ENCODE results near the gene MRTO4. TPM values are rescaled to one million over a fixed set of nuclear protein-coding genes. Genes with fewer than 3 reads are reported as not detected.

Gene MRTO4
- total RNA-seq, 3 donors from 2014 or later (not counting 1 experiment from before 2014, with no cell fraction given): 9.7 to 15.8 (median 13.5) TPM

- no peaks in the 10 kb centered on the region for H3K36me3 Mint-ChIP-seq
- peaks cover 39% of the 10 kb centered on the region for H3K36me3 ChIP-seq (ENCODE audit: control insufficient read depth, insufficient read depth, low read length)
- no peak overlapping the region for H3K27ac ChIP-seq (ENCODE audit: low read length)
- H3K9me3 Mint-ChIP-seq: no peaks in the 10 kb centered on the region
- intact Hi-C loops (cut with micrococcal nuclease): no loop called here
- no peaks in the 10 kb centered on the region for H3K27me3 ChIP-seq (ENCODE audit: control insufficient read depth, insufficient read depth, low read length)
- no peaks in the 10 kb centered on the region for H3K27me3 Mint-ChIP-seq (ENCODE audit: low read depth in 2 of 2)
- H3K27ac Mint-ChIP-seq: no peak overlapping the region
- ATAC-seq (no peak), DNase-seq (no peak)
- no peaks in the 10 kb centered on the region for H3K9me3 ChIP-seq (ENCODE audit: control insufficient read depth, insufficient read depth, low read length)
- peaks cover 14% of the 10 kb centered on the region for H3K4me1 ChIP-seq (ENCODE audit: control insufficient read depth, insufficient read depth, low read length)
- TF ChIP-seq, protein P1, sequence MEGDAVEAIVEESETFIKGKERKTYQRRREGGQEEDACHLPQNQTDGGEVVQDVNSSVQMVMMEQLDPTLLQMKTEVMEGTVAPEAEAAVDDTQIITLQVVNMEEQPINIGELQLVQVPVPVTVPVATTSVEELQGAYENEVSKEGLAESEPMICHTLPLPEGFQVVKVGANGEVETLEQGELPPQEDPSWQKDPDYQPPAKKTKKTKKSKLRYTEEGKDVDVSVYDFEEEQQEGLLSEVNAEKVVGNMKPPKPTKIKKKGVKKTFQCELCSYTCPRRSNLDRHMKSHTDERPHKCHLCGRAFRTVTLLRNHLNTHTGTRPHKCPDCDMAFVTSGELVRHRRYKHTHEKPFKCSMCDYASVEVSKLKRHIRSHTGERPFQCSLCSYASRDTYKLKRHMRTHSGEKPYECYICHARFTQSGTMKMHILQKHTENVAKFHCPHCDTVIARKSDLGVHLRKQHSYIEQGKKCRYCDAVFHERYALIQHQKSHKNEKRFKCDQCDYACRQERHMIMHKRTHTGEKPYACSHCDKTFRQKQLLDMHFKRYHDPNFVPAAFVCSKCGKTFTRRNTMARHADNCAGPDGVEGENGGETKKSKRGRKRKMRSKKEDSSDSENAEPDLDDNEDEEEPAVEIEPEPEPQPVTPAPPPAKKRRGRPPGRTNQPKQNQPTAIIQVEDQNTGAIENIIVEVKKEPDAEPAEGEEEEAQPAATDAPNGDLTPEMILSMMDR (IDR thresholded peaks at IDR 0.05): no peak
- H3K4me1 Mint-ChIP-seq: peaks cover 13% of the 10 kb centered on the region in 2 donors
- H3K4me3 ChIP-seq (ENCODE audit: low read length): no peak overlapping the region
- 76% methylated on average over 15 of the region's 15 CpGs for WGBS (ENCODE audit: insufficient coverage)
- H3K4me3 Mint-ChIP-seq: no peak overlapping the region
Measured at GRCh38 chr1:19257178-19257914, 5.7 kb downstream of the MRTO4 start.

- WGBS (ENCODE audit: insufficient coverage): 95% methylated on average over 10 of the region's 10 CpGs
- no peaks in the 10 kb centered on the region for H3K36me3 Mint-ChIP-seq
Measured at GRCh38 chr1:19258353-19258752, 6.7 kb downstream of the MRTO4 start.

DNA sequence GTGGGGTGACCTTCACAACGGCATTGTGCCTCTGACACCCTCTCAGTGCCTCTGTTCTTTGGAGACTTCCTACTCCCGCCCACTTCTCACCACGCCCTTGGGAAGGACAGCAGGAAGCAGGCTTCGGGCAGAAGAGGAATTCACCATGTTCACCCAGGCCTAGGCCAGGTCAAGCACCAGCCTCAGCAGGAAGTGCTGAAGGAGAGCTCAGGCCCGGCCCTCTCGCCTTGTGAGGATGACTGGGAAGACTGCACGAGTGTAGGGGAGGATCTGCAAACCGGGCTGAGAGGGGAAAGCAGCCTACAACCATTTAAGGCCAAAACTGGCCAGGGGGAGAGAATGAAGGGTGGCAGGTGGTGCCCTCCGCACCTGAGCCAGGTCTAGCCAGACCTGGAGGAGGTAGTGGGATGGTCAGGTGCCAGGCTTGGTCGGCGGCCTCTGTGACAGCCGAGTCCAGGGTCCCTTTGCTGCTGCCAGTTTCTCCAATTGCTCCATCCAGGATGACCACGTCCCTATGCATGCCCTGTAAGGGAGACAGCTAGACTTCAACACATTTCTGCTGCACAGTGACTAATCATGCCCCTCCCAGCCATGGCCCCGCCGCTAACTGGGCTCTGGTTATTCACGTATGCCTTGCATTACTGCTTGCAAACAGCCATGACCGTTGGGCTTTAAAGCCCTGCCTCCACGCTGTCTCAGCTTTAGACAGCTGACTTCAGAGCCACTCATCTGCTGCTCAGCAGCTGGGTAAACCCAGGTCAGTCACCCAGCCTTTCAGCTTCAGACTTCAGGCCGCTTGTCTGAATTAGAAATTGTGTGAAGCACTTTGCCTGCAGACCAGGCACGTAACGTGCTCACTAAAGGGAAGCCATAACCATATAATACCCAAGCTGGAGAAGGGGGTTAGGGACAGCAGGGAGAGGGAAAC is 8.9 kb downstream of the MRTO4 start:
- H3K27ac Mint-ChIP-seq: no peak overlapping the region
- TF ChIP-seq, protein P1 (IDR thresholded peaks at IDR 0.05): no peak
- no peak overlapping the region for H3K4me3 ChIP-seq (ENCODE audit: low read length)
- ATAC-seq (peak in 1 of 3 donors; percentile 7), DNase-seq (no peak)
- no peak overlapping the region for H3K4me3 Mint-ChIP-seq
- no peaks in the 10 kb centered on the region for H3K4me1 Mint-ChIP-seq
- no peaks in the 10 kb centered on the region for H3K27me3 ChIP-seq (ENCODE audit: control insufficient read depth, insufficient read depth, low read length)
- peaks cover 37% of the 10 kb centered on the region for H3K36me3 ChIP-seq (ENCODE audit: control insufficient read depth, insufficient read depth, low read length)
- H3K36me3 Mint-ChIP-seq: no peaks in the 10 kb centered on the region
- H3K27ac ChIP-seq (ENCODE audit: low read length): no peak overlapping the region
- WGBS (ENCODE audit: insufficient coverage): 89% methylated on average over 19 of the region's 21 CpGs
- no peaks in the 10 kb centered on the region for H3K4me1 ChIP-seq (ENCODE audit: control insufficient read depth, insufficient read depth, low read length)
- H3K9me3 ChIP-seq (ENCODE audit: control insufficient read depth, insufficient read depth, low read length): no peaks in the 10 kb centered on the region
- no peaks in the 10 kb centered on the region for H3K9me3 Mint-ChIP-seq
- H3K27me3 Mint-ChIP-seq (ENCODE audit: low read depth in 2 of 2): no peaks in the 10 kb centered on the region
- intact Hi-C loops (cut with micrococcal nuclease): no loop called here

More at GRCh38 chr1:19258353-19258752, 6.7 kb downstream of the MRTO4 start:
- H3K9me3 Mint-ChIP-seq: no peaks in the 10 kb centered on the region
- H3K36me3 ChIP-seq (ENCODE audit: control insufficient read depth, insufficient read depth, low read length): peaks cover 39% of the 10 kb centered on the region
- DNase-seq (no peak), ATAC-seq (no peak)
- H3K4me3 Mint-ChIP-seq: no peak overlapping the region
- TF ChIP-seq, protein P1 (IDR thresholded peaks at IDR 0.05): no peak
- no peaks in the 10 kb centered on the region for H3K27me3 Mint-ChIP-seq (ENCODE audit: low read depth in 2 of 2)
- no peaks in the 10 kb centered on the region for H3K27me3 ChIP-seq (ENCODE audit: control insufficient read depth, insufficient read depth, low read length)
- intact Hi-C loops (cut with micrococcal nuclease): no loop called here
- no peaks in the 10 kb centered on the region for H3K9me3 ChIP-seq (ENCODE audit: control insufficient read depth, insufficient read depth, low read length)
- H3K4me1 ChIP-seq (ENCODE audit: control insufficient read depth, insufficient read depth, low read length): peaks cover 6% of the 10 kb centered on the region
- H3K4me3 ChIP-seq (ENCODE audit: low read length): no peak overlapping the region
- peaks cover 5% of the 10 kb centered on the region in 2 donors for H3K4me1 Mint-ChIP-seq
- H3K27ac Mint-ChIP-seq: no peak overlapping the region
- H3K27ac ChIP-seq (ENCODE audit: low read length): no peak overlapping the region

Measured in natural killer cell (primary cell).